Stimulated activated CD4-positive, alpha-beta T cell treated with anti-CD3 and anti-CD28 coated beads, Interleukin-1b, Interleukin-23, amount 100 ng/mL, for 24 hours (primary cell): ENCODE data around the gene BTBD19.
A peak's percentile ranks its signal among the peaks of the same experiment; 100 is the strongest.
"Not testable (repeated sequence)": the region's sequence is repeated elsewhere in the genome, so short reads cannot be mapped to it uniquely, and the experiment has no call there.

Experiments used
- DNase-seq, 4 experiments: peaks; one replicate each; pipeline ENCODE4 v3.0.0-alpha.2; 2020; ENCODE audit warnings: low read depth in 4 of 4, low spot score in 1 of 4

The BTBD19 gene

GRCh38 chr1:44808063-44808937 is at the start of gene BTBD19:
Gene BTBD19 (plus strand): TSS chr1:44808523. CDS start chr1:44808821, 298 bp downstream.
- DNase-seq = peak in 3 of 4 experiments; percentile 55 to 80 (median 65)

- DNase-seq = no peak
Observed at GRCh38 chr1:44759077-44759476, 49.2 kb upstream of the BTBD19 start.

GRCh38 chr1:44760876-44761275 is 47.4 kb upstream of the BTBD19 start:
- no peak for DNase-seq

GRCh38 chr1:44766421-44766820 is 41.9 kb upstream of the BTBD19 start:
- not testable (repeated sequence) for DNase-seq

GRCh38 chr1:44775078-44775929 is 33.0 kb upstream of the BTBD19 start, which contains the start of gene RPS8:
Gene RPS8 (plus strand): TSS chr1:44775540. CDS start chr1:44775597, 57 bp downstream.
- DNase-seq = peak; percentile 79 to 85 (median 84)

GRCh38 chr1:44775930-44776729 is 32.2 kb upstream of the BTBD19 start:
- DNase-seq = no peak

- no peak for DNase-seq
Observed at GRCh38 chr1:44776730-44777068, 31.6 kb upstream of the BTBD19 start.

GRCh38 chr1:44777547-44777946 is 30.8 kb upstream of the BTBD19 start:
- no peak for DNase-seq

GRCh38 chr1:44777969-44778635 is 30.2 kb upstream of the BTBD19 start:
- no peak for DNase-seq

GRCh38 chr1:44778705-44779576 is 29.4 kb upstream of the BTBD19 start:
- no peak for DNase-seq

GRCh38 chr1:44780583-44781121 is 27.7 kb upstream of the BTBD19 start:
- no peak for DNase-seq

GRCh38 chr1:44783697-44784093 is 24.6 kb upstream of the BTBD19 start:
- no peak for DNase-seq

GRCh38 chr1:44784094-44785028 is 24.0 kb upstream of the BTBD19 start:
- DNase-seq = no peak

GRCh38 chr1:44785029-44785380 is 23.3 kb upstream of the BTBD19 start:
- DNase-seq = no peak

GRCh38 chr1:44785501-44786137 is 22.7 kb upstream of the BTBD19 start:
- no peak for DNase-seq

GRCh38 chr1:44786138-44786840 is 22.0 kb upstream of the BTBD19 start:
- DNase-seq = peak in 2 of 4 experiments; percentile 63 to 67

- DNase-seq = no peak
Observed at GRCh38 chr1:44786841-44787426, 21.4 kb upstream of the BTBD19 start.
